HepG2 (cell line): Measurements from ENCODE around the gene PTMA. TPM values are rescaled to one million over a fixed set of nuclear protein-coding genes. Genes with fewer than 3 reads are reported as not detected.
A peak's percentile ranks its signal among the peaks of the same experiment; 100 is the strongest.

ENCODE experiments used
- BCL6 ChIP-seq: IDR thresholded peaks from 2 replicates; pipeline ENCODE4 v1.6.1; 2016; ENCODE audit warnings: missing genetic modification reagents, missing compliant biosample characterization
- CC2D1A ChIP-seq: sonication (generic); formaldehyde crosslinking; IDR thresholded peaks from 2 replicates; pipeline ENCODE4 v1.8.1; 2023; ENCODE audit warnings: mild to moderate bottlenecking, missing genetic modification reagents
- IKZF1 ChIP-seq: fragments of 450-650 bp; IDR thresholded peaks from 2 replicates; pipeline ENCODE4 v1.7.1; 2016
- MXD4 ChIP-seq: IDR thresholded peaks from 2 replicates; pipeline ENCODE4 v1.6.1; 2016; ENCODE audit warnings: mild to moderate bottlenecking, missing biosample characterization, missing genetic modification reagents
- ONECUT2 ChIP-seq: sonication (generic); formaldehyde crosslinking; IDR thresholded peaks from 2 replicates; pipeline ENCODE4 v1.4.0; 2020; ENCODE audit warnings: missing genetic modification reagents
- PAF1 ChIP-seq: IDR thresholded peaks from 2 replicates; pipeline ENCODE4 v1.6.1; 2016; ENCODE audit warnings: missing genetic modification reagents, missing compliant biosample characterization
- TP53 ChIP-seq: sonication (generic); formaldehyde crosslinking; conservative IDR thresholded peaks from 2 replicates; pipeline ENCODE4 v1.4.0; 2020; ENCODE audit warnings: missing genetic modification reagents
- ZNF234 ChIP-seq: sonication (generic); formaldehyde crosslinking; conservative IDR thresholded peaks from 2 replicates; pipeline ENCODE4 v1.5.1; 2020; ENCODE audit warnings: mild to moderate bottlenecking, missing genetic modification reagents
- ZNF260 ChIP-seq: sonication (generic); formaldehyde crosslinking; IDR thresholded peaks from 2 replicates; pipeline ENCODE4 v1.4.0; 2020; ENCODE audit warnings: missing genetic modification reagents, low read depth, mild to moderate bottlenecking, borderline replicate concordance
- ZNF570 ChIP-seq: sonication (generic); formaldehyde crosslinking; IDR thresholded peaks from 2 replicates; pipeline ENCODE4 v1.4.0; 2020; ENCODE audit warnings: mild to moderate bottlenecking, missing genetic modification reagents, borderline replicate concordance
- ZNF652 ChIP-seq: IDR thresholded peaks from 2 replicates; pipeline ENCODE4 v1.6.1; 2016; ENCODE audit warnings: low read depth, borderline replicate concordance
- ZNF678 ChIP-seq: sonication (generic); formaldehyde crosslinking; IDR thresholded peaks from 2 replicates; pipeline ENCODE4 v1.4.0; 2020; ENCODE audit warnings: mild to moderate bottlenecking, missing genetic modification reagents
- ZNF747 ChIP-seq: sonication (generic); formaldehyde crosslinking; IDR thresholded peaks from 2 replicates; pipeline ENCODE4 v1.8.1; 2023; ENCODE audit warnings: missing genetic modification reagents, mild to moderate bottlenecking, borderline replicate concordance
- ZNF788 ChIP-seq: sonication (generic); formaldehyde crosslinking; IDR thresholded peaks from 2 replicates; pipeline ENCODE4 v1.5.0; 2020; ENCODE audit warnings: mild to moderate bottlenecking, missing genetic modification reagents, borderline replicate concordance
- polyA plus RNA-seq, 8 experiments: library from polyadenylated mRNA; depleted of rRNA in 3 of 8; stranded (reverse) in 7 of 8; unstranded in 1 of 8; fragments of >200 nt; fragmentation: Illumina TruSeq in 4 of 8; extraction: Trizol in 4 of 8; gene quantifications; 2 replicates each; pipeline versions ENCODE4 v1.2.1 to v1.2.3, GENCODE V29; 2011 to 2016; ENCODE audit warnings: low read depth in 4 of 8, missing spikeins in 1 of 8, mixed read lengths in 1 of 8; ENCODE audit not compliant: insufficient read depth in 1 of 8
- total RNA-seq, 5 experiments: library from RNA; depleted of rRNA; stranded (reverse); fragments of >200 nt; fragmentation: Illumina TruSeq; extraction: Trizol; gene quantifications; 2 replicates each; pipeline ENCODE4 v1.2.3, GENCODE V29; 2016; ENCODE audit warnings: low read depth in 1 of 5
- TF ChIP-seq, protein P1 (sequence below): IDR thresholded peaks from 2 replicates; pipeline ENCODE4 v1.6.1; 2016; ENCODE audit warnings: missing compliant biosample characterization, missing genetic modification reagents, borderline replicate concordance
- TF ChIP-seq, protein P2 (sequence below): sonication (generic); formaldehyde crosslinking; IDR thresholded peaks from 2 replicates; pipeline ENCODE4 v1.8.0; 2022; ENCODE audit warnings: missing genetic modification reagents, low read depth, mild to moderate bottlenecking, borderline replicate concordance
- TF ChIP-seq, protein P3 (sequence below), 2 experiments: sonication (generic) in 1 of 2; formaldehyde crosslinking in 1 of 2; IDR thresholded peaks; 2 replicates each; pipeline versions ENCODE4 v1.5.1 to v1.6.1; 2011 to 2020; ENCODE audit warnings: borderline replicate concordance in 1 of 2, low read depth in 1 of 2, low read length in 1 of 2, mild to moderate bottlenecking in 1 of 2, missing genetic modification reagents in 1 of 2, moderate library complexity in 1 of 2
- TF ChIP-seq, protein P4 (sequence below): IDR thresholded peaks from 2 replicates; pipeline ENCODE4 v1.6.1; 2016; ENCODE audit warnings: low read depth
- TF ChIP-seq, protein P5 (sequence below): IDR thresholded peaks from 2 replicates; pipeline ENCODE4 v1.4.0; 2020; ENCODE audit warnings: mild to moderate bottlenecking, missing genetic modification reagents

PTMA gene
- total and polyA plus RNA-seq, 2 of the 13 experiments (the other 11 are each of a cell fraction or from before 2014, with no cell fraction given) = 190 to 1,086 TPM

DNA sequence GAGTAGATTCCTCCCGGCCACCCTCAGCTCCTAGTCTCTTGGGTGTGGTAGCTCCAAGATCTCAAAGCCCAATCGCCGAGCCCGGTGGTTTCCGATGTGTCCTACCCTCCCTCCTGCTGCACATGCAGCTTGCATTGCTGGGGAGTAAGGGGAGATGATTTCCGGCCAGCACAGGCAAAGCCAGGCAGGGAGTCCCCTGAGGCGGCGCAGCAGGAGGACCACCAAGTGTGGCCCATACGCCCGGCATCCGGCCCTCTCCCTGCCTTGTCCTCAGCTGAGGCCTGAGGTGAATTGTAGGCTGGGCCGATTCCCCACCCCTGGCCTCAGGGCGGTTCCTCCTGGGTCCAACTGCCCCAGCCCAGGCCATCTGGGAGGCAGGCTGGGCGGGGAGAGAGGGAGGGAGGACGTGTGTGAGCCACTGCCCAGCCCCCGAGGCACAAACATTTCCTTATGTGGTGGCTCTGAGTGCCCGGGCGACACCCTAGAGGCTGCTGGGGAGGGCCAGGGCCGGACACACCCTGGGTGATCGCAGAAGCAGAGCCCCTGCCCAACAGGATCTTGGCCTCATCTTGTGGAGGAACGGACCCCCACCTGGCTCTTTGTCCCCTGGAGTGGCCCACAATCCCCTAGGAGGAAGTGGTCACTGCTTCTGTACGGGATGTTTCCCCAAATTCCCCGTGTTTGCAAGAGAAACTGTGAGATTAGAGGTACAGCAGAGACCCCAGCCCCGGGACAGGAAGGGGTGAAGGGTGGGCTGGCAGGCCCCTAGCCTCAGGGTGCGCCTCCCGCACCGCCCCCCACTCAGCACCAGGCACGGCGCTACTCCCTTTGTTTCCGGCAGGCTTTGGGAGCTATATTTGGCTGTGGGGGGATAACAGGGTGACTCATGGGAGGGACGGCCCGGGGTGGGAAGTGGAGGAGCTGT is 41.9 kb upstream of the PTMA start (continued):
- TF ChIP-seq, protein P1, sequence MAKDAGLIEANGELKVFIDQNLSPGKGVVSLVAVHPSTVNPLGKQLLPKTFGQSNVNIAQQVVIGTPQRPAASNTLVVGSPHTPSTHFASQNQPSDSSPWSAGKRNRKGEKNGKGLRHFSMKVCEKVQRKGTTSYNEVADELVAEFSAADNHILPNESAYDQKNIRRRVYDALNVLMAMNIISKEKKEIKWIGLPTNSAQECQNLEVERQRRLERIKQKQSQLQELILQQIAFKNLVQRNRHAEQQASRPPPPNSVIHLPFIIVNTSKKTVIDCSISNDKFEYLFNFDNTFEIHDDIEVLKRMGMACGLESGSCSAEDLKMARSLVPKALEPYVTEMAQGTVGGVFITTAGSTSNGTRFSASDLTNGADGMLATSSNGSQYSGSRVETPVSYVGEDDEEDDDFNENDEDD = peak; percentile 44; the same call in 1 of the 2 replicates
- no peak for TF ChIP-seq ZNF747 (CRISPR knock-in tag)
- TF ChIP-seq BCL6 (CRISPR knock-in tag) = no peak
- TF ChIP-seq ONECUT2 (CRISPR knock-in tag) = no peak
- no peak for TF ChIP-seq PAF1 (CRISPR knock-in tag)
- TF ChIP-seq ZNF260 = no peak
- TF ChIP-seq, protein P2, sequence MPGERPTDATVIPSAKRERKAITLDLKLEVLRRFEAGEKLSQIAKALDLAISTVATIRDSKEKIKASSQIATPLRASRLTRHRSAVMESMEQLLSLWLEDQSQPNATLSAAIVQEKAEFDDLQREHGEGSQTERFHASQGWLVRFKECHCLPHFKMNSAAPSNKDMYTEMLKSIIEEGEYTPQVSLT (CRISPR knock-in tag) = no peak
- TF ChIP-seq ZNF570 (CRISPR knock-in tag) = no peak
- TF ChIP-seq MXD4 (CRISPR knock-in tag) = no peak
- no peak for TF ChIP-seq ZNF234 (CRISPR knock-in tag)
- TF ChIP-seq TP53 = no peak
- no peak for TF ChIP-seq ZNF678 (CRISPR knock-in tag)
- TF ChIP-seq ZNF788 (CRISPR knock-in tag) = no peak; the same call in 1 of the 2 replicates
- TF ChIP-seq, protein P3, sequence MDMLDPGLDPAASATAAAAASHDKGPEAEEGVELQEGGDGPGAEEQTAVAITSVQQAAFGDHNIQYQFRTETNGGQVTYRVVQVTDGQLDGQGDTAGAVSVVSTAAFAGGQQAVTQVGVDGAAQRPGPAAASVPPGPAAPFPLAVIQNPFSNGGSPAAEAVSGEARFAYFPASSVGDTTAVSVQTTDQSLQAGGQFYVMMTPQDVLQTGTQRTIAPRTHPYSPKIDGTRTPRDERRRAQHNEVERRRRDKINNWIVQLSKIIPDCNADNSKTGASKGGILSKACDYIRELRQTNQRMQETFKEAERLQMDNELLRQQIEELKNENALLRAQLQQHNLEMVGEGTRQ (IDR thresholded peaks at IDR 0.05; ENCODE audit: low read depth, low read length) = no peak
- TF ChIP-seq, protein P3 (CRISPR knock-in tag; IDR thresholded peaks at IDR 0.05; ENCODE audit: borderline replicate concordance) = no peak
- TF ChIP-seq, protein P4, sequence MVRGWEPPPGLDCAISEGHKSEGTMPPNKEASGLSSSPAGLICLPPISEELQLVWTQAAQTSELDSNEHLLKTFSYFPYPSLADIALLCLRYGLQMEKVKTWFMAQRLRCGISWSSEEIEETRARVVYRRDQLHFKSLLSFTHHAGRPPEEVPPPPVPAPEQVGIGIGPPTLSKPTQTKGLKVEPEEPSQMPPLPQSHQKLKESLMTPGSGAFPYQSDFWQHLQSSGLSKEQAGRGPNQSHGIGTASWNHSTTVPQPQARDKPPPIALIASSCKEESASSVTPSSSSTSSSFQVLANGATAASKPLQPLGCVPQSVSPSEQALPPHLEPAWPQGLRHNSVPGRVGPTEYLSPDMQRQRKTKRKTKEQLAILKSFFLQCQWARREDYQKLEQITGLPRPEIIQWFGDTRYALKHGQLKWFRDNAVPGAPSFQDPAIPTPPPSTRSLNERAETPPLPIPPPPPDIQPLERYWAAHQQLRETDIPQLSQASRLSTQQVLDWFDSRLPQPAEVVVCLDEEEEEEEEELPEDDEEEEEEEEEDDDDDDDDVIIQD = 0 out of 2 replicates have a peak, but pooled peaks have one; percentile 43
- no peak for TF ChIP-seq CC2D1A
- TF ChIP-seq IKZF1 = no peak
- TF ChIP-seq, protein P5, sequence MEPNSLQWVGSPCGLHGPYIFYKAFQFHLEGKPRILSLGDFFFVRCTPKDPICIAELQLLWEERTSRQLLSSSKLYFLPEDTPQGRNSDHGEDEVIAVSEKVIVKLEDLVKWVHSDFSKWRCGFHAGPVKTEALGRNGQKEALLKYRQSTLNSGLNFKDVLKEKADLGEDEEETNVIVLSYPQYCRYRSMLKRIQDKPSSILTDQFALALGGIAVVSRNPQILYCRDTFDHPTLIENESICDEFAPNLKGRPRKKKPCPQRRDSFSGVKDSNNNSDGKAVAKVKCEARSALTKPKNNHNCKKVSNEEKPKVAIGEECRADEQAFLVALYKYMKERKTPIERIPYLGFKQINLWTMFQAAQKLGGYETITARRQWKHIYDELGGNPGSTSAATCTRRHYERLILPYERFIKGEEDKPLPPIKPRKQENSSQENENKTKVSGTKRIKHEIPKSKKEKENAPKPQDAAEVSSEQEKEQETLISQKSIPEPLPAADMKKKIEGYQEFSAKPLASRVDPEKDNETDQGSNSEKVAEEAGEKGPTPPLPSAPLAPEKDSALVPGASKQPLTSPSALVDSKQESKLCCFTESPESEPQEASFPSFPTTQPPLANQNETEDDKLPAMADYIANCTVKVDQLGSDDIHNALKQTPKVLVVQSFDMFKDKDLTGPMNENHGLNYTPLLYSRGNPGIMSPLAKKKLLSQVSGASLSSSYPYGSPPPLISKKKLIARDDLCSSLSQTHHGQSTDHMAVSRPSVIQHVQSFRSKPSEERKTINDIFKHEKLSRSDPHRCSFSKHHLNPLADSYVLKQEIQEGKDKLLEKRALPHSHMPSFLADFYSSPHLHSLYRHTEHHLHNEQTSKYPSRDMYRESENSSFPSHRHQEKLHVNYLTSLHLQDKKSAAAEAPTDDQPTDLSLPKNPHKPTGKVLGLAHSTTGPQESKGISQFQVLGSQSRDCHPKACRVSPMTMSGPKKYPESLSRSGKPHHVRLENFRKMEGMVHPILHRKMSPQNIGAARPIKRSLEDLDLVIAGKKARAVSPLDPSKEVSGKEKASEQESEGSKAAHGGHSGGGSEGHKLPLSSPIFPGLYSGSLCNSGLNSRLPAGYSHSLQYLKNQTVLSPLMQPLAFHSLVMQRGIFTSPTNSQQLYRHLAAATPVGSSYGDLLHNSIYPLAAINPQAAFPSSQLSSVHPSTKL (CRISPR knock-in tag) = peak; percentile 50; the same call in 1 of the 2 replicates
- no peak for TF ChIP-seq ZNF652 (CRISPR knock-in tag)
